ENCODE results near the gene ITPR2. TPM values are rescaled to one million over a fixed set of nuclear protein-coding genes. Genes with fewer than 3 reads are reported as not detected.

ITPR2 gene
- total RNA-seq, 2 experiments from 2014 or later: 28.8 to 29.9 TPM

GRCh38 chr12:26724309-26724702 lies 108.7 kb downstream of the ITPR2 start:
- no peaks in the 10 kb centered on the region for H3K9me3 ChIP-seq (ENCODE audit: control insufficient read depth in 1 of 2, insufficient read depth in 1 of 2, low read length in 2 of 2)
- no peaks in the 10 kb centered on the region for H3K27me3 Mint-ChIP-seq

GRCh38 chr12:26723379-26724308 lies 109.3 kb downstream of the ITPR2 start:
- H3K4me3 Mint-ChIP-seq: no peak overlapping the region
- ChIA-PET CTCF (no interaction called here), POLR2A (no interaction called here)
- H3K27ac Mint-ChIP-seq: no peak overlapping the region
- Histone ChIP-seq H3K27ac (ENCODE audit: low read depth in 1 of 2, low read length in 2 of 2) (no peak overlapping the region), H3K4me3 (ENCODE audit: low read length) (no peak overlapping the region), H3K27me3 (ENCODE audit: control insufficient read depth in 1 of 2, insufficient read depth in 2 of 2, low read length in 2 of 2) (no peaks in the 10 kb centered on the region), H3K36me3 (ENCODE audit: insufficient read depth, low read length) (peaks cover 2% of the 10 kb centered on the region), H3K4me1 (ENCODE audit: insufficient read depth, low read length) (peaks cover 4% of the 10 kb centered on the region), H3K9me3 (ENCODE audit: control insufficient read depth in 1 of 2, insufficient read depth in 1 of 2, low read length in 2 of 2) (no peaks in the 10 kb centered on the region)
- no peak for TF ChIP-seq CTCF (IDR thresholded peaks at IDR 0.05)
- ATAC-seq (ENCODE audit: poor library complexity): no peak
- DNase-seq: no peak
- no peaks in the 10 kb centered on the region for H3K9me3 Mint-ChIP-seq
- intact Hi-C loops (cut with DNase I, micrococcal nuclease): no loop called here
- peaks cover 22% of the 10 kb centered on the region for H3K4me1 Mint-ChIP-seq (ENCODE audit: low read depth)
- no peaks in the 10 kb centered on the region for H3K27me3 Mint-ChIP-seq
- H3K36me3 Mint-ChIP-seq (ENCODE audit: low read depth): peaks cover 47% of the 10 kb centered on the region

More at GRCh38 chr12:26724309-26724702, 108.7 kb downstream of the ITPR2 start:
- Histone ChIP-seq H3K27me3 (ENCODE audit: control insufficient read depth in 1 of 2, insufficient read depth in 2 of 2, low read length in 2 of 2) (no peaks in the 10 kb centered on the region), H3K4me1 (ENCODE audit: insufficient read depth, low read length) (peaks cover 4% of the 10 kb centered on the region), H3K4me3 (ENCODE audit: low read length) (no peak overlapping the region), H3K27ac (ENCODE audit: low read depth in 1 of 2, low read length in 2 of 2) (no peak overlapping the region), H3K36me3 (ENCODE audit: insufficient read depth, low read length) (peaks cover 2% of the 10 kb centered on the region)
- no peak for TF ChIP-seq CTCF (IDR thresholded peaks at IDR 0.05)
- DNase-seq: no peak
- intact Hi-C loops (cut with DNase I, micrococcal nuclease): no loop called here
- ChIA-PET POLR2A (no interaction called here), CTCF (no interaction called here)
- no peak overlapping the region for H3K27ac Mint-ChIP-seq
- no peaks in the 10 kb centered on the region for H3K9me3 Mint-ChIP-seq
- H3K4me1 Mint-ChIP-seq (ENCODE audit: low read depth): peaks cover 28% of the 10 kb centered on the region
- H3K36me3 Mint-ChIP-seq (ENCODE audit: low read depth): peaks cover 47% of the 10 kb centered on the region
- no peak overlapping the region for H3K4me3 Mint-ChIP-seq
- no peak for ATAC-seq (ENCODE audit: poor library complexity)

DNA sequence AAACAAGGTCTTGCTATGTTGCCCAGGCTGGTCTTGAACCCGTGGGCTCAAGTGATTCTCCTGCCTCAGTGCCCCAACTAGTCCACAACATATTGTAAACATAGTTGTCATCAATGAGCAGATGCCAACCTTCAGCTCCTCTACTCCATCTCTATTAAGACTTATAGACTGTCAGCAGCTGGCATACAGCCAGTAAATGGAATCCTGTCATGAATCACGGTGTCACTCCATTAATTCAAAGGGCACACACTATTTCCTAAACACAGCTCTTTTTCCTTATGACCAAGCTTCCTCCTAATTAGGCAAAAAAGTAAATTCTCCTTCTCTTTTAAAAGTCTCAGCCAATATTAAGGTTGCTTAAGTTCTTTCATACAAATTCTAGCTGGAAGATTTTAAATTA lies 111.2 kb downstream of the ITPR2 start:
- peaks cover 2% of the 10 kb centered on the region for H3K36me3 ChIP-seq (ENCODE audit: insufficient read depth, low read length)
- H3K27ac Mint-ChIP-seq: no peak overlapping the region
- no peaks in the 10 kb centered on the region for H3K27me3 Mint-ChIP-seq
- intact Hi-C loops (cut with DNase I, micrococcal nuclease): no loop called here
- CTCF ChIA-PET: no interaction called here
- DNase-seq (no peak), ATAC-seq (ENCODE audit: poor library complexity) (no peak)
- no peaks in the 10 kb centered on the region for H3K4me1 ChIP-seq (ENCODE audit: insufficient read depth, low read length)
- peaks cover 54% of the 10 kb centered on the region for H3K36me3 Mint-ChIP-seq (ENCODE audit: low read depth)
- H3K4me3 Mint-ChIP-seq: no peak overlapping the region
- H3K27me3 ChIP-seq (ENCODE audit: control insufficient read depth in 1 of 2, insufficient read depth in 2 of 2, low read length in 2 of 2): no peaks in the 10 kb centered on the region
- H3K27ac ChIP-seq (ENCODE audit: low read depth in 1 of 2, low read length in 2 of 2): no peak overlapping the region
- H3K9me3 Mint-ChIP-seq: no peaks in the 10 kb centered on the region
- no peaks in the 10 kb centered on the region for H3K9me3 ChIP-seq (ENCODE audit: control insufficient read depth in 1 of 2, insufficient read depth in 1 of 2, low read length in 2 of 2)
- peaks cover 10% of the 10 kb centered on the region for H3K4me1 Mint-ChIP-seq (ENCODE audit: low read depth)
- no peak for TF ChIP-seq CTCF (IDR thresholded peaks at IDR 0.05)
- POLR2A ChIA-PET: no interaction called here
- H3K4me3 ChIP-seq (ENCODE audit: low read length): no peak overlapping the region
